HG02623 (cell line): ENCODE data around the gene ABTB2.
A peak's percentile ranks its signal among the peaks of the same experiment; 100 is the strongest.

Source experiments
- ATAC-seq: cut with Tn5 transposase; IDR thresholded peaks from one replicate; pipeline ENCODE4 v1.9.1; 2021; ENCODE audit warnings: moderate library complexity; ENCODE audit not compliant: unreplicated experiment

Gene ABTB2

DNA sequence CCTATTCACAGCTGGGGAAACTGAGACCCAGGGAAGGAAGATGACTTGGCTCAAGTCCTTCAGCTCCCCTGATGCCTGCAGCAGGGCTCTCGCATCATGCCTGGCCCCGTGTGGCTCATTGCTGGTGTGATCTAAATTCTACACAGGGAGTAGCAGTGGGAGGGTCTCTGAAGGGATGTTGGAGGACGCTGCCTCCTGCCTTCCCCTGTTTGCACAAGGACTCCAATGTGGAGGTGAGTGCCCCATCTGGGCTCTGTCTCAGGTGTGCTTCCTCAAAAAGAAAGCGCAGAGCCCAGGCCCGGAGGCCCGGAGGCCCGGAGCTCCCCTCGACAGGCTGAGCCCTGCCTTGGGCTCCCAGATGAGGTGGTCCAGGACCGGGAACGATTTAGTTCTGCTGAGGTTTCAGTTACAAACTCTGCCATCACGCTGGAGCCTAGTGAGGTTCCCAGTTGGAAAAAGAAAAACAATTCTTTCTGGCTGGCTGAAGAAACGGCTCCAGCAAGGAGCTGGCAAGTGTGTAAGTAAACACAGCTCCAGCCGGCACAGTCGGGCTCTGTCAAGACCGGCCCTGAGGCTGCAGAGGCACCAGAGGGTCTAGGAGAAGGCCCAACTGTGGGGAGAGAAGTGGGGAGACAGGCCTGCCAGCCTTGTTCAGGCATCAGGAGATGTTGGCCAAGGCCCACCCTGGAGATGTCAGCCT, 202.6 kb downstream of the ABTB2 start:
- ATAC-seq = no peak

DNA sequence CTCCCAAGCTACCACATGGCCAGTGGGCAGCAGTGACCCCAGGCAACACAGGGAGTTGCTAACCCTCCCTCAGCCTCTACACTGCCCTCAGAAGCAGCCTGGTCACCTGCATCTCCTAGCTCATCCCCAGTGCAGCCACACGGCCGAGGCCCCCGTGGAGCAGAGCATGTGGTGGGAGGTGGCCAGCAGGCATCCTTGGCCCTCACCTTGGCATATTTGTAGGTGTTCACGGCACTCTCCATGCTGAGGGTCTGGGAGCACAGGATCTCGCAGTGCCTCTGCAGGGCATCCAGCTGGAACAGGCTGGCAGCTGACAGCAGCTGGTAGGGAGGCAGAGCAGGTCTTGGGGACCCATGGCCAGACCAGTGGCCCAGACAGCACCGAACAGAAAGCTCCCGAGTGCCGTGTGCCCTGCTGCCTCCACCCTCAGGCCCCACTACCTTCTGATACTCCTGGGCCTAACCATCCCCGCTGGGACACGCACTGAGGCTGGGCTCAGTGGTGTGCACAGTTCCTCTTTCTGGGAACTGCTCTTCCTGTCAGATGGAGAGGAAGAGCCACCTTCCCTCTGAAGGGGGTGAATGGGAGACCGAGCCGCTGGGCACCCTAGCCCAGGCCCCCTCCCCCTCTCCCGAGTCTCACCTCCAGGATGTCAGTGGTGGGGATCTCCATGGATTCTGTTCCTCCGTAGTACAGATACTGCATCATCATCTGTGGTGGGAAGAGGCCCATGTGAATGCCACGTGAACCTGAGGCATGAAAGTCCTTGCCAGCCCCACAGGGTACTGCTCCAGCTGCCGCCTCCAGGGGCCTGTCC, 203.5 kb downstream of the ABTB2 start:
- peak; percentile 70 for ATAC-seq

DNA sequence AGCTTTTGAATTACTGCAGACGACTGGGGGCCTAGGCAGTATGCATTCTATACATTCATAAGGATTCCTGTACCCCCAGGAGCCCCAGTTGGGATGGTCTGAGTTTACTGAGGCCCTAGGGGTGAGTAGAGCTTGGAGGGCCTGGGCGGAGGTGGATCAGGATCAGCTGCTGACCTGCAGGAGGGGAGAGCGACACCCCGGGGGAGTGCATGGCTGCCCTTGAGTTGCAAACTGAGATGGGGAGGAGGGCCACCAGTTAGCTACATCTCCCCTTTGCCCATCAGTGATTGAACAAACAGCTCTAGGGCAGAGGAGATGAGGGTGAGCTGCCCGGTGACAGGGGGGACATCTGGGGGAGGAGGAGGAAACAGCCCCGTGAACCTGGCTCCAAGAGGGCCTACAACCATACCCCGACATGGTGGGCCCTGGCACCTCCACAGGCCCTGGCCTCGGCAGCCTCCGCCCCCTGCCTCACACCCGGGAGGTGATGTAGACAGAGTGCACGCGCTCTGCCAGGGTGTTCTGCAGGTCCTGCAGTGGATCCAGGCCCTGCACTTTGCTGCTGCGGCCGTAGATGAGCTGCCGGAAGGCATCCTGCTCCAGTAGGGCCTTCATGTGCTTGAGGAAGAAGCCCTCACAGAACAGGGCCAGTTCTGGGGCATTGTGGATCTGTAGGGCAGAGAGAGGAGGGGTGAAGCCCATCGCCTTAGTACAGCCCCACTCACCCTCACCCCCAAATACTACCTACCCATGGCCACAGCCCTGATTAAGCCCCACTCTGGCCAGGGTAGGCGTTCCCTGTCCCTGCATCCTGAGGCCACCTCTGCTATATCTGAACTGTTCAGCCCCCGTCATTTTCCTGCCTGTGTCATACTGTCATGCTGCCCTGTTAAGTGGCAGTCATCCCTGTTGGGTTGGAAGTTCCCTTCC, 205.6 kb downstream of the ABTB2 start:
- ATAC-seq = no peak

DNA sequence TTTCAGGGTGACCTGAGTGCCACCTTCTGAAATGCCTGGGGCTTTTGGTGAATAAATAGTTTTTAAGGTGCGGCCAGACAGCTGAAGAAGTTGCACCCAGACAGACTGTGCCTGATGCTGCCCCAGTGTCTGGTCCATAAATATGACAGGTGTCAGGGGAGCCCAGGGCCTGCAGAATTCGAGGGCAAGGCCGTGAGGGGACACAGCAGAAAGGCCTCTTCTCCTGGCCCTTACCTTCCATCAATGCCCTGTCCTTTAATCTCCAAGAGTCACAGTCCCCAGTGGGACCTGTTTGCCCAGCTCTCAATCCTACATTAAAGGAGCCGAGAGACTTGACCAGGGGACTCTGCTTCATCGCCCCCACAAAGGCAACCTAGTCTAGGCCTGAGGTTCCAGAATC, 206.6 kb downstream of the ABTB2 start:
- no peak for ATAC-seq

DNA sequence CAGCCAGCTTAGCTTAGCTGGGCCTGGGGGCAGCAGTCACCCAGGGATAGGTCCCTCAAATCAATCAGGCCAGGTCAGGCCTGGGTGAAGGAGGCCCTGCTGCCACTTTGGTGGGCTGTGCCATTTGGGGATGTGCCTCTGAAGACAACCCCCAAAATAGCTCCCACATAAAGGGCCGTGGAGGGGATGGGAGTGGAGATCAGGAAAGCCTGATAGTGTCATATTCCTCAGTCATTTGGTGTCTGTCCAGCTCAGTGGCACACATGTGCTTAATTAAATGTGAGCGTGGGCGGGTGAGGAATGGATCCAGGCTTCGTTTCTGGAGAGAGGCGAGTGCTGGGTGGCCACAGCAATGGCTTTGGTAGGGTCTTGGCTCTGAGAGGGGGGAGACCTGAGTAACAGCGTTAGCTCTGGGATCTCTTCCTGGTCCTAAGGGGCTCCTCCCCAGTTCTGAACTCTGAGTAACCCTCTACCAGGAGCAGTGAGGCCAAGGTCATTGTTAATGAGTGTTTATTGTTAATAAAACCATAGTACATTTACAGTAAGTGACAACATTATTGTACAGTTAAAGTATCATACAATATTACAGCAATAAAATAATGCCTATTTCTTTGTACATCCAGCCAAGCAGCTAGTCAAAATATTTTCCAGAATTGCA, 207.2 kb downstream of the ABTB2 start:
- no peak for ATAC-seq

DNA sequence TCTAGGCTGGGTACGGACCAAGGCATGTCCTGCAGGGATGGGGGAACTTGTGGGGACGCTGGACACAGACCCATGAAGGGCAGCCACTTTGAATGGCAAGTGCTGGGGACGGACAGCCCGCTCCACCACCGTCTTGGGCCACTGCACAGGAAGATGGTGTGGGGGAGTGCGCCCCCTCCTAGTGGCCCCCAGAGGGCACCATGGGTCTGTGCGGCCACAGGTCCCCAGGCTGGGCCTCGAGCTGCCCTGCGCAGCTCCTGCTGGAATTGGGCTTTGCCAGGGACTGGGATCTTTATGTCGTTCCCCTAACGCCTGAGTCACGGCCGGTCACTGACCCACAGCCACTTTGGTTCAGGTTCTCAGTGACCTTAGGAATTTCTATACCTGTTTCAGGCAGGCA, 208.0 kb downstream of the ABTB2 start:
- no peak for ATAC-seq

DNA sequence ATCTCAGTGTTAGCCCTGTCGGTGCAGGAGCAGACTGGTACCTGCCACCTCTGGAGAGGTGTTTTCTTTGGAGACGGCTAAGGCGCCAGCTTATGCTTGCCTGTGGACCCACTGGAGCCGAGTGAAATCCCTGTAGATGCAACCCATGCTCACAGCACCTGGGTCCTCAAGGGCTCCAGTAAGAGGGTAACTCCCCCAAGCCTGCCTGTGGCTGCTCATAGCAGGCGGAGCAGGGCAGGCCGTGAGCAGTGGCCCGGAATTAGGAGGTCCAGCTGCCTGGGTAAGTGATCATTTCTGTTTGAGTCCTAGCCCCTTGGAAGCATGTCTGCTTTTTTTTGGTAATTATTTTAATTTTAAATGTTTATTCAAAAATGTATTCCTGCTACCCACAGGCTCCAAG, 208.5 kb downstream of the ABTB2 start:
- ATAC-seq = no peak

DNA sequence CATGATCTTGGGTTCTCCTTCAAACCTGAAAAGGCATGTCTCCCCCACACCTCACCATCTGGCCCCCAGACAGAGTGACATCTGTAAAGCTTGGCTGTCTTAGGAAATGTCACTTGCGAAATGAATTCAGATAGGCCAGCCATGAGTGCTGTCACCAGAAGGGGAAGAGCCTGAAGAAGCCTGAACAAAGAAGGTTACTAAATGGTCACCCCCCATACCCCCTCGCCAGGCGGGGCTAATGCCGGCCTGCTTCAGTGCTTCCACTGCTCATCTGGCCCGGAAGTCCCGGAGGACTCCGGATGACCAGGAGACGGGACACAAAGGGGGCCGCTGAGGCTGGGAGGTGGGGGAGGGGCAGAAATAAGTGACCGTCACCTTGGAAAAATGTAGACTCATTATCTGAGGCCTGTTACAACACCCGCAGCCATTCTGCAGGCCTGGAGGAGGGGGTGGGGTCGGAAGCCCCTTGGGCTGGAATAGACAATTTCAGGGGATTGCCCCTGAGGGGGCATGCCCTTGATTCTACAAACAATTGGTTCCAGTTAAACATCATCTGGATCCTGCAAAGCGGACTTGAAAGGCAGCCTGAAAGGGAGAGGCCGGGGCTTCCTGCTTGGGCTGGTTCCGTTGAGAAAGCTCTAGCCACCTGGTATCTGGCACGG, 209.2 kb downstream of the ABTB2 start:
- ATAC-seq = no peak

DNA sequence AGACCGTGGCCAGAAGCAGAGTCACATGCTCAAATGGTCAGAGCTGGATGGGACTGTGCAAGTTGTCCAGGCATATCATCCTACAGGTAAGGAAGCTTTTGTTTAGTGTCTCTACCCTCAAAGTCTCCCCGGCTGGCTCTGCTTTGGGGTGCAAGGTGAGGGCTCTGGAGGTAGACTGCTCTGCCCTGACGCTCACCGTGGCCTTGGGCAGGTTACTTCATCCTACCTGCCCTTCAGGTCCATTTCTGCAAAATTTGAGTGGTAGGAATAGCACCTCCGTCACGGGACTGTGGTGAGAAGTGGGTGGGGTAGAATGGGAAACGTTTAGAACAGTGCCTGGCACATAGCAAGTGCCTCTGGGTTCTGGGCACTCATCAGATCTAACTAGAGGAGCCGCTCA, 210.2 kb downstream of the ABTB2 start:
- ATAC-seq = no peak

DNA sequence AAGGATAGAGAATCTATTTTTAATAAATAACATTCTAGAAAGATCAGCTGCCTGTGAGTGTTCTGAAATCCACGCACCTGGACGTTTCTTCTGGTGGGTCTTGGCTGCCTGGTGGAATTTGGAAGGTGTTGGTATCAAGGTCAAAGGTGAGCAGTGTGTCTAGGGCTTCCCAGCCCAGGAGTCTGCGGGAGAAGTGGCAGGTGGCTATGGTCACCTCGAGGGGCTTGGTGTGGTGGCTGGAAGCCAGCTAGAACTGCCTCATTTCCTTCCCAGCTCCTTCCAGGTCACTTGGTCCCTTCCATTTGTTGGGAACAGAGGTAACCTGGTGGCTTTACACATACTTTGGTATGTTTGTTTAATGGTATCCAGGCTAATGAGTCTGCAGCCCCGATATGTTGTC, 210.9 kb downstream of the ABTB2 start:
- ATAC-seq = no peak

DNA sequence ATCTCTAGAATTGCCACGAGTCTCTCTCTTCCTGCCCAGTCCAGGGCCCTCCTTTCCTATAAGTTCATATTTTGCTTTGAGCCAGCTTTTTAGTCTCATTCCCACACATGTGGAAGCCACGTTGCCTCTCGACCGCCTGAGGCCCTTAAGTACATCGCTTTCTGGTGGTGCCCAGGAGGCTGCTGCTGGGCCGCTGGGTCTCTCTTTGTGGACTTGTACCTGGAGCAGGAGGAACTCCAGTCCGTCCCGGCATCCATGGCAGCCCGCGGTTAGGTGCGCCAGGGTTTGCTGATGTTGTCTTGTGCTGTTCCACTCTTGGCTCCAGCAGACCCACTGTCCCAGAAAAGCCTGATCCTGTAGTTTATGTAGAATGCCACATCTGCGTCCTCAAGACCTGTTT, 211.4 kb downstream of the ABTB2 start:
- no peak for ATAC-seq

DNA sequence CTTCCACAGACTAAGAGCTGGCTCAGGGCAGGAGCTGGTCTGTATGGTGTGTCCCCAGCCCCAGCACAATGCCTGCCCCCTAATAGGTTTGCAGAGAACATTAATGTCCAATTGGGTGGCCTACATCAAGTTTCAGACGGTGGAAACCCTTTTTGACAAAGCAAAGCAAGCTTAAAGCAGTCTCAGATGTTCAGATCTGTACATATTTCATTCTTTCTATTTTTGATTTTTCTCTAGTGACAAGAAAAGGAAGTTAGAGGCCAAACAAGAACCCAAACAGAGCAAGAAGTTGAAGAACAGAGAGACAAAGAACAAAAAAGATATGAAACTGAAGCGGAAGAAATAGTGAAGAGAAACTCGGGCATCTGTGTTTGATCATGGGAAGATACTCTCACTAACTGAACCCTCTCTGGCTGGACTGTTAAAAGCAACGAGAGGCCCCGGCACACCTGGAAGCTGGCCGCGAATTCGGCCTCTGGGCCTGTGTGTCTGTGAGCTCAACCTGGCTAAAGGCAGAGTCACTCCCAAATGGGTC, 211.9 kb downstream of the ABTB2 start:
- peak; percentile 46 for ATAC-seq

DNA sequence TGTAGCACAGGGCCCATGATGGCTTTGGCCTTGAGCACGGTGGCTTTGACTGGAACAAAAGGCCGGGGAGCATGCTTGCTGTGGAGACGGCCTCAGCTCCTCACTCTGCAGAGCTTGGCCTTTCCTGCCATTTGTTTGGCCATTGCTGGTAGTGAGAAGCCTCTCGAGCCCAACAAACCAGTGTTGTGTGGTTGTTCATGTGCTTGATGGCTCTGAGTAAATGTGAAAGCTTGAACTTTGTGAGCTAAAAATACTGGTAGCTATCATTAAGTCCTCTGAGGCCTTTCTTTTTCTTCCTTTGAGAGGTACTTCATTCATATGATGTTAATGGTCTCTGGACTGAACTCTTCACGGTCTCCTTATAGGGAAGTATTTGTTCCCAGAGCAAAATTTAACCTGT, 212.7 kb downstream of the ABTB2 start:
- ATAC-seq = no peak

DNA sequence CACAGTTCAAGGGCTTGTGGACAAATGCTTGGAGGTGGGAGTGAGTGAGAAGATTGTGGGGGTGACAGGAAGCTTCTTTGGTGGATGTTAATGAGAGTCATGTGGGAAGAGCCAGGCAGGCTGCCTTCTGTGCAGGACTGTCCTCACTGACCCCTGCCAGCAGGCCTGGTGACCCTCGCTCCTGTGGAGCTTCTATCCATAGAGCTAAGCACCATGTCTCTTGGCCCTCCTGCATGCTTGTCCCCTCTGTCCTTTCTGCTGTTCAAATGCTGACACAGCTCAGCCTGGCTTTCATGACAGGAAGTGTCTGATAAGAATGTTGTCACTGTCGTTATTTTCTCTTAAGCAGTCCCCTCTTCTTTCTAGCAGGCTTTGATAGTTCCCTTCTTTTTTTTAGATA, 214.8 kb downstream of the ABTB2 start:
- no peak for ATAC-seq

DNA sequence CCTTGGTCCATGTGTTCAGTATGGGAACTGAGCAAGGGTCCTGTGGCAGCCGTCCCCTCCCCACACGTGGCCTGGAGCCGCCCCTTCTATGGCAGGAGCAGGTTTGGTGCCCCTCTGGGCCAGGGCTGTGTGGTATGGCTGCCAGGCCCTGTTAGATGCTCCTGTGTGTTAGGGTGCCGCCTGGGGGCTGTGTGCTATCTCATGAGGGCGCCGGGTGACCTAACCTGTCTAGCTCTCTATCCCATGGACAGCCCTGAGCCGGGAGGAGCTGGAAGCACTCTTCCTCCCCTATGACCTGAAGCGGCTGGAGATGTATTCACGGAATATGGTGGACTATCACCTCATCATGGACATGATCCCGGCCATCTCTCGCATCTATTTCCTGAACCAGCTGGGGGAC, 217.7 kb downstream of the ABTB2 start:
- ATAC-seq = no peak

DNA sequence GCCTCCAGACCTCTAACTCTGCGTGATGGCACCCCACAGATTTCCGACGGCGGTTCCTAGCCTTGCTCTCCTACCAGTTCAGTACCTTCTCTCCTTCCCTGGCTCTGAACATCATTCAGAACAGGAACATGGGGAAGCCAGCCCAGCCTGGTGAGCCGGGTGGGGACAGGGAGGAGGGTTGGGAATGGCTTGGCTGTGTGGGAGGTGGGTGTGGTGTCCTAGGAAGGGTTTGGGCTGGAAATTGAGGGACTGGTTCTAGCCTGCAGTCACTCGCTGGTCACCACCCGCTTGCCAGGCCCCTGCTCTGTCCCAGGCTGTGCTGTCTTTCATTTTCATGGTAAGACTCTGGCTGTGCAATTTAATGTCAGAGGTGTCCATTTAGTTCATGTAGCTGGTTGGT, 218.5 kb downstream of the ABTB2 start:
- no peak for ATAC-seq

DNA sequence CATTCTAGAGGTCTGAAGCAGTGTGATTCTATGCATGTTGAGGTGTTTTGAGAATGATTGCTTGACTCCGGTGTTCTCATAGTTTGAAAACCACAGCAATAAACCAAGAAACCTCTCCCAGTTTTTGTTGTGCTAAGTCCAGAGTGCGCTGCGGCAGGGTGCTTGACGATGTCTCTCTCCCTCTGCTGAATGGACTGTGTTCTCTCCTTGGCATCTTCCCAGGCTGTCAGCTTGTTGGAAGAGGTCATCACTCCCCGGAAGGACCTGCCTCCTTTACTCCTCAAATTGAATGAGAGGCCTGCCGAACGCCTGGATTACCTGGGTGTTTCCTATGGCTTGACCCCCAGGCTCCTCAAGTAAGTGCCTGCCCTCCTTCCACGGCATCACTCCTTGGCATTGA, 221.4 kb downstream of the ABTB2 start:
- no peak for ATAC-seq

DNA sequence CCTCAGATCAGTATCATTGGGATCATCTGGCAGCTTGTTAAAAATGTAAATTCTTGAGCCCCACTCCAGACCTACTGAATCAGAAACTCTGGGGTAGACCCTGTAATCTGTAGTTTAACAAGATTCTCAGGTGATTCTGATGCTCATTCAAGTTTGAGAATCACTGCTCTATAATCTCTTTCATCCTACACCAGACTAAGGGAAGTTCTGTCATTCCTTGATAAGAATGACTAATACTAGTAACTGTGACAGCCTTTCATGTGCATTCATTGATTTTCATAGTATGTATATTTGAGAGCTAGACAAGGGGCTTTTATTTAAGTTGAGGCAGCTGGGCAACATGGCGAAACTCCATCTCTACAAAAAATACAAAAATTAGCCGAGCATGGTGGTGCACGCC, 222.4 kb downstream of the ABTB2 start:
- no peak for ATAC-seq

DNA sequence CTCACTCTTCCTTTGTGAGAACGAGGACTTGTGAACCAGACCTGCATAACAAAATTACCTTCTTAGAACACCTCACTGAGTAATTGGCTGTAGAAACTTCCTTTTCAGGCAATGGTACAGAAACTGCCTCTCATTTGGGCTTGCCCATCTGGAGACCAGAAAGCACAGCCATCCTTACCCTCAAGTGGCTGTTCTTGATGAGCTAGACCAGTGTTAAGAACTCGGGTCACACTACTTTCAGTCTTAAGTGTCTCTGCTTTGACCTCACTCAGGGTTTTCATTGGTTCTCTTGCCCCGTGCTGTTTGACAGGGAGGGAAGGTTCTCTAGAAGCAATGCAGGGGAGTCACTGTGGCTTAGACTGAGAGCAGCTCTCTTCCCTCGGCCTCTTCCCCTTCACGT, 223.0 kb downstream of the ABTB2 start:
- ATAC-seq = peak; percentile 58

DNA sequence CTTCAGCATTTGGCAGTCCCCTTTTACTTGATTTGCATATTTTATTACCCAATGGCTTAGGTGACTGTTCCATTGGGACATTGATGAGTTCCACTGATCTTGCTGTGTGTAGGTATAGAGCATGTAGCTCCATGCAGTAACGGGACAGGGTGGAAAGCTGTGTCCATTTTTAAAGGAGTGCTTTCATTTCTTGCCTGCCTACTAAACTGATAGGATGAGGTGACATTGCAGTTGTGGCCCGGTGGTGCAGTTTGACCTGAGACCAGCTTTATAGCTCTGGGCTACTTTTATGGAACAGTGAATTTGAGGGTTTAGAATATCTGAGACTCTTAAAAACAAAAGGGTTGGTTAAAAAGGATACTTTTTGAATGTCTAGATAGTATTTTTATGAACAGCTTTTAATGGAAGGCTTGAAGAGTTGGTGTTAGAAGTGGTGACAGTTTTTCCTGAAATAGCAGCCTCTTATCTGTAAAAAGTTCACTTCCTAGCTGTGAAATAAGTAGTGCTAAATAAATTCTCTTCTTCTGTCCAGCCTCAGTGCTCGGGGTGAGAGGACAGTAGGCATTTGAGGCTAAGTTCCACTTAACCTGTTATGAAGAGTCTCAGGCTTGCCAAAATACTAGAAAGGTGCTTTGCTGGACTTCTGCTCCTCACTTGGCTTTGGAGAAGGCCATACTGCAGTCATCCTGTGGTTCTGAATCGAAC, 225.4 kb downstream of the ABTB2 start:
- ATAC-seq = no peak
